Kidney glomerular epithelial cell (primary cell): ENCODE data around the gene LYSMD2.

ENCODE experiments used
- DNase-seq: peaks from one replicate; lab custom pipeline; 2025; lab: John Stamatoyannopoulos, UW

The LYSMD2 gene

DNA sequence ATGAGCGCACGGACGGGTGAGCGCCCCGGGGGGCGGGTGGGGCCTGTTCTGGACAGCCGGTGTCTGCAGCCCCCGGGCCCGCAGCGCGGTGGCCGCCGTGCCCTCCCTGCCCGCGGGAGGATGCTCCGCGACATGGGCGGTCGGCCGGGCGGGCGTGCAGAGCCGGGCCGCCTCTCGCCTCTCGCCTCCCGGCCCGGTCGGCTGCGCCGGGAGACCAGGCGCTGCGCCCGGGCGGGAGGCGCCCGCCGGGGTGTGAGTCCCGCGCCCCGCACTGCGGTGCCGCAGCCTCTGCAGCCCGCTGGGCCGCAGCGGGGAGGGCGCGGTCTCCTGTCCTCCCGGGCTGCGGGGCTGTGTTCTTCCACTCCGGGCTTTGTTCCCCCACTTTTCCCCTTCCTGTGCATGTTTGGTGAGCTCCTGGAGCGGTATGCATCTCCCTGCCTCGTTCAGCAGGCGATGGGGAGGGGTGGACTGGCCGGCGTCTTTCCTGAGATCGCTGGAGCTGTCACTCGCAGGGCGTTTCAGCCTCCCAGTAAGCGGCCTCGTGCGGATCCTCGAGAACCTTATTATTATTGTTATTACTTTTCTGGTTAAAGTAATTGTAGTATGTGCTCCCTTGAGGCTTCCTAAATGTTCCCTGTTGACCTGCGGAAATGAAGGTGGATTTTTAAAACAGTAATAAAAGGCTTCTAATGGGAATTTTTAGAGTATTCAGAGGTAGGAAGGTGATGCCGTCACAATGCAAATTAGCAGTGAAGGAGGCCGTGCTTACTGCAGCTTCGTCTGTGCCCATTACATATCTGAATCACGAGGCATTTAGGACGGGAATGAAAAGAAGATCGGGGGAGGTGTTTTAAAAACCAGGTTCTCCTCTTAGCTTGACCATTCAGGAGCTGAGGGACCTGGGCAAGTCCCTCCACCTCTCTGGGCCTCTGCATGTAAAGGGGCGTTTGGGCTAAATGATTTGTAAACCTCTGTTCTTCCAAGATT lies 14.5 kb upstream of the LYSMD2 start:
- DNase-seq, result peak; percentile 7

- no peak for DNase-seq
Observed at GRCh38 chr15:51750792-51751696, 13.6 kb upstream of the LYSMD2 start, which contains the start of gene TMOD2. TSS of gene TMOD2 (plus strand) at chr15:51751597. CDS start at chr15:51766442, 14,845 bp downstream.

GRCh38 chr15:51750186-51750585 lies 12.7 kb upstream of the LYSMD2 start:
- no peak for DNase-seq

DNA sequence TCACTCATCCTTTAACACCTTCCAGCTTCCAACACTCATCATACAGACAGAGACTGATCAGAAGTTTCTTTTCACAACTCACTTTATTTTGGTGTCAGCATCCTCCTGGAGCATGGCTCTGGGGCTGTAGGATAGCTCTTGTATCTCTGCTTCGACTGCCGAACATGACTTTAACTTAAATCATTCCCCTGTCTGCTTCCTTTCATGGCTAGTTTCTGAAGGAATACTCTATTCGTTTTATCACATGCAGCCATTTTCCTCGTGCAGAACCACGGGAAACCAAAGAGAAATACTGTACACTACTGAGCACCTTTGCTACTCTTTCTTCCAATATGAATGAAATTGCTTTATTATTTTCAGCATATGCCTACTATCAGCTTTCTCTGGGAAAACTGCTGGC lies 11.9 kb upstream of the LYSMD2 start:
- DNase-seq, result no peak

GRCh38 chr15:51739061-51739712 lies 1.7 kb upstream of the LYSMD2 start:
- no peak for DNase-seq

DNA sequence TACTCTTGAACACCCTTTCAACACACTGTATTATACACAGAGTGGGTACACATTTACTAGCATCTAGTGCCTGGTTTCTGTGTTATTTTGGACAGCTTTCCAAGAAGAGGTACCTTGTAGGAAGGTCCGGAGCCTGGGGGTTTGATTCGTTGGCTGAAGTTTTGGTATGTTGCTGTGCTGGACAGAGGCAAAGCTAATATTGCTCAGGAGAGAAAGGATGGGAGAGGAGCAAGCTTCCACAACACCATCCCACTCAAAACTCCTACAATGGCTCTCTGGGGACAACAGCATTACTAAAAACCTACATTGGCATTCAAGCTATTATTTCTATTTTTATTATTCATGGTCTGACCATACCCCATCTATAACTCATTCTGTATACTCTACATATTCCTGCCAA lies 1.1 kb upstream of the LYSMD2 start:
- DNase-seq, result no peak

GRCh38 chr15:51736751-51737521 lies 519 bp downstream of the LYSMD2 start:
- no peak for DNase-seq

GRCh38 chr15:51736069-51736468 lies 1.4 kb downstream of the LYSMD2 start:
- DNase-seq, result no peak

DNA sequence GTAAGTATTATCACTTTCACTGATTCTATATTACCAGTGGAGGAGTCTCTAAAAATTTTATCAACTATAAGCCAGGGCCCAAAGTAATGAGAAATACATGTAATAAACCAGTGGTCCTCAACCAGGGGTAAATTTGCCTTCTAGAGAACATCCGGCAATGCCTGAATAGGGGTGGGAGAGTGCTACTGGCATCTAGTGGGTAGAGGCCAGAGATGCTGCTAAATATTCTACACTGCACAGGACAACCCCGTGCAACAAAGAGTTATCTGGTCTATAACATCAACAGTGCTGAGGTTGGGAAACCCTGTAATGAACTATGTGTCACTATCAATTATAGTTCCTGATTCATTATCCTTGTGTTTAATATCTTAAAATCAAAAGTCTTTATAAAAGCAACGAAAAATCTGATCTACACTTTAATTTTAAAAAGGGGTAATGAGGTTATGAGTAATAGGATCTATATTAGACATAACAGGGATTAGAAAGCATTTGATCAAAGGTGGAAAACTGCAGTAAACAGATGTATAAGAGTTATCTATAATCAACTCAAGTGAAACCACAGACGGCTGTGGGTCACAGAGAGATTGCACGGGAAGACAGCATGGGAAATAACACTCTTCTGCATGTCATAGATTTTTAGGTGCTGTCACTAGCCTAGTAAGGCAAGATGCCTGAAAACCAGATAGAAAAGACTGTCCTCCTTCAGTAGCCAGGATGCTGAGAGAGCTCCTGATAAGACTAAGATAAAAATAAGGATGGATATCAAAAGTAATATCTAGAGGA lies 2.0 kb downstream of the LYSMD2 start:
- DNase-seq, result no peak

GRCh38 chr15:51732646-51733045 lies 4.8 kb downstream of the LYSMD2 start:
- DNase-seq, result no peak

DNA sequence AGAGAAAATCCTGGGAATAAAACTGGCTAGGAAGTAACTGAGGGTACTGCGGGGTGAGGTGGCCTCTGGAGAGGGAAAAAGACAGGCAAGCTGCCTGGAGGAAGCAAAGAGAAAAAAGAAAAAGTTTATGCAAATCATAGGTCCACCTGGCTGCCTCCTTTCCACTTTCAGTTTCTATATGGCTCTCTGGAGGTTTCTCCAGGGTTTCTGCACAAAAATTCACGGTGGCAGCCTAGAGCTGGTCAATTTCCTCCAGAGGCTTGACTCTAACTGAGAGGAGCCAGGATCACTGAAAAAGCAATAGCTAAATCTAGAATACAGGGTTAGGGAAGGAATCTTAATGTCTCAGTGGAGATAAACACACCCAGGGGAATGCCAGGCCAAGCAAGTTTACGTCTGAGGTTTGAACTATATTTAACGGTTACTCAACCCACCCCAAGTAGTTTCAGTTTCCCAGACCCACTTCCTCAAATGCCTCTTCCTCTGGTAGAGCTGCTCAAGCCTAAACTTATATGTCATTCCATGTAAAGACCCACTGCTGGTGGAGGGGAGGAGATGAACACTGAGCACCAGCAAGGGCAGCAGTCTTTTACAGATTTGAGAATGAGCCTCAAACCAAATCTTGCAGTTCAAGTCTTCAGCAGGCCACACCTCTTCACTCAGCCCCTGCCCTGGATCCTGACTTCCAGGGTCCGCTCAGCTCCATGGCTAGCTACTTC lies 5.7 kb downstream of the LYSMD2 start:
- peak; percentile 9 for DNase-seq

DNA sequence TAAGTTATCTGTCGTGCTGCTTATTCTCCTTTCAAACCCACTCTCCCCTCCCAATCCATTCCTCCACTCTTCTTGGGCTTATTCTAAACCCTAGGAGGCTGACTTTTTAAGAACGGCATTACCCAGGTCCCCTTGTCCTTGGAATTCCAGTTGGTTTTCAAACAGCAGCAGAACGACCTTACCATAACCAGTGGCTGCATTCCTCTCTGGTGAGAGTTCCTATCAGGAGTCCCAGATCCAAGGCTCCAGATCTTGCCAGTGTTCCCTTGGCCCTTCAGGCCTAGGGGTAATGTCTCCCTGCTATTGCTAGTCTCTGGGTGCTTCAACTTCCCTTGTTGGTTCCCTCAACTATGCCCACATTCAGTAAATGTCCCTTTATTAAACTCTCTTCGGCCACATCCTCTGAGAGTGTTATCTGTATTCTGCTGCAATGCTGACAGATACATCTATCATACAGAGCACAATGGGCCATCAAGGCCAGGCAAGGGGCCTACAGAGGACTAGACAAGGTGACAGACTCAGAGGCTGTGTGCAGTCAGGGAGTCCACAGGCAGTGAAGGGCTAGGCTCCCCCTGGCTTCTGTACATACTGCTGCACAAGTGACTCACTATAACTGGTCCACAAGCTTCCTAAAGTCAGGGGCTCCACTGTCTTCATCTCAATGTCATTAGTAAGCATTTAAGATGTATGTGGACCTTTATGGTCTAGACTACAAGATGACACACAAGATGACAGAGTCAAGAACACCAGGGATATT lies 10.1 kb downstream of the LYSMD2 start:
- DNase-seq, result no peak

GRCh38 chr15:51726302-51727073 lies 11.0 kb downstream of the LYSMD2 start:
- peak; percentile 94 for DNase-seq

GRCh38 chr15:51724673-51725072 lies 12.8 kb downstream of the LYSMD2 start:
- DNase-seq, result no peak

DNA sequence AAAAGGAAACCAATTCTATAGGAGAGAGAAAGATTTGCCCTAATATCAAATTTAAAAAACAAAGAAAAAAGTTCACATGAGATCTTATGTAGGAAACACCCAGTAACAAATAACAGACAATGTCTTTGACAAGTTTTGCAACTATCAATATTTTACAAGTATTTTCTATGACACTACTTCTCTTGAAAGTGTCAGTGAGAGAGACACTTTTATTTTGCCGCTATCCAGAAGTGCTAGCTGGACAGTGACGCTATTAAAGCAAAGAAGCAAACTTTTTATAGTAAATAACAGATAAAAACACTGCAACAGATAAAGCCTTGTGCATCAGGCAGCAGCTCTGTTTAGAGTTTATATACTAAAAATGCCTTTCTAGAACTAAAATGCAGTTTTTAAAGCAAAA lies 13.3 kb downstream of the LYSMD2 start:
- no peak for DNase-seq

DNA sequence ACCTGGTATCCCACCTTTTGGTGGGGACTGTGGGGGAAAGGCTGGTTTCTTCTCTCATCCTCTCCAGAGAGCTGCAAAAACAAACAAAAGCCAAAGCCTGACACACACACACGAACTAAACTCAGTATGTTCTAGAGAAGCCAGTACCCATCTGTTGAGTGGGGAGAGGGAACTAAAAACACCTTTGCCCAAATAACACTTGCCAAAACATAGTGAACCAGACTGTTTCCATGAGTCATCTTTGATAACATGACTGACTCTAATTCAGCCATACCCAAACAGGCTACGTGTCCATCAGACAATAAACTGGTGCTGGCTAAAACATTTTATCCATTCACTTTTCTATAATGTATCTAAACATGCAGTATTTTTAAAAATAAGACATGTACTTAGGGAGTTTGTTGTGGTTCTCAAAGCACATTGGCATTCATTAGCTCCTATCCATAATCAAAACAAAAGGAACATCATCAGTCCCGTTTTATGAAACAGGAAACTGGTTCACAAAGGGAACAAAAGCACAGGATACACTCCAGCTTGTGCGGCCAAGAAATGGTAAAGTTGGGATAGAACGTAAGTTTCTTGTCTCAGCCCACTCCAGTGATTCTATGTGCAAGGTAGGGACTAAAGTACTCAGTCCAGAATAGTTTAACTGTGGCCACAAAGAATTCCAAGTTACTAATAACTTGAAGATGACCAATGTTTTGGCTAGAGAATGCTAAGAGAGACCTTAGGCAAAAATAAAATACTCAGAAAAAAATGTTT lies 16.1 kb downstream of the LYSMD2 start:
- DNase-seq, result no peak

DNA sequence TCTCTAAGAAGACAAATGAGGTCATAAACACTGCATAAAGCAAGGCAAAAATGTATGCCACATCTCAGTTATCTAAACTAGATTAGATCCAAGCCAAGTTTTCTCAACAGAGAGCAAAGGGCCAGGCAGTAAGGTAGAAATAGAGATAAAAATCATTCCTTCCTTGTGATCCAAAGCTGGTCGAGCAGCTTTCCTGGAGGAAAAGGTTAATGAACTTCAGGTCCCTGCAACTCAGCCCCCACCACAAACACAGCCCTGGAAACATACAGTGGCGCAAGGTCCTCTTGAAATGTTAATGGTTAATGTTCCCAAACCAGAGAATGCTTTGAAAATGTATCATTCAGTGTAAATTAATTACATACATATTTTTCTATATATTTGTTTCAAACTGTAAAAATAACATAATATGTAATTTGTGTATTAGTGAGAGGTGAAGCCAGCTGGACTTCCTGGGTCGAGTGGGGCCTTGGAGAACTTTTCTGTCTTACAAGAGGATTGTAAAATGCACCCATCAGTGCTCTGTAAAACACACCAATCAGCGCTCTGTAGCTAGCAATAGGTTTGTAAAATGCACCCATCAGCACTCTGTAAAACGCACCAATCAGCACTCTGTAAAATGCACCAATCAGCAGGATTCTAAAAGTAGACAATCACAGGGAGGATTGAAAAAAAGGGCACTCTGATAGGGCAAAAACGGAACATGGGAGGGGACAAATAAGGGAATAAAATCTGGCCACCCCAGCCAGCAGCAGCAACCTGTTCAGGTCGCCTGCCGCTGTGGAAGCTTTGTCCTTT lies 17.1 kb downstream of the LYSMD2 start:
- DNase-seq, result no peak
